ENCODE results near the gene EYS.

Gene EYS

GRCh38 chr6:64714073-64714472 is 993.0 kb downstream of the EYS start:
- Histone ChIP-seq H3K9me3 (ENCODE audit: control insufficient read depth, low read length) (no peaks in the 10 kb centered on the region), H3K79me2 (no peaks in the 10 kb centered on the region), H3K27me3 (ENCODE audit: control insufficient read depth, insufficient read depth, low read length) (no peaks in the 10 kb centered on the region), H3K9ac (no peak overlapping the region), H3K36me3 (ENCODE audit: control insufficient read depth, insufficient read depth, low read length) (no peaks in the 10 kb centered on the region), H3K4me3 (ENCODE audit: low read depth, low read length) (no peak overlapping the region), H3K27ac (no peak overlapping the region), H2AFZ (no peak overlapping the region), H3K4me1 (no peaks in the 10 kb centered on the region), H3K4me2 (ENCODE audit: low read length) (no peak overlapping the region)
- no peak for TF ChIP-seq CTCF (IDR thresholded peaks at IDR 0.05)

DNA sequence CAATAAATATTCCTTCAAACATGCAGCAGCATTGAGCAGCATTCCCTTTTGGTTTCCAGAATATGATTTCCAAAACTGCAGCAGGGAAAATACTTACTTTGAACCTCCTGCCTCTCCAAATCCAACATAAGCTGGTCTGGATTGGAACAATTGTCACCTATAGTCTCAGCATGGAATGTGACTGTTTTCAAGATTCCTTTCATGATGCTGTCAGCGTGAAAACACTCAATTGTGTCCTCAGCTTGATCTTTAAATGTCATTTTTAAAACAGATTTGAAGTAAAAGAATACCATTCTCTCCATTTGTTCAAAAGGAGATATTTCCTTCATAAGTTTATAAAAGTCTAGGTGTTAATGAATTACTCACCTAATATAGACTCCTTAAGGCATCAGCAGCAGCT is 993.9 kb downstream of the EYS start:
- H3K4me3 ChIP-seq (ENCODE audit: low read depth, low read length), result no peak overlapping the region
- no peak overlapping the region for H3K9ac ChIP-seq
- H2AFZ ChIP-seq, result no peak overlapping the region
- no peaks in the 10 kb centered on the region for H3K36me3 ChIP-seq (ENCODE audit: control insufficient read depth, insufficient read depth, low read length)
- no peak overlapping the region for H3K4me2 ChIP-seq (ENCODE audit: low read length)
- H3K27me3 ChIP-seq (ENCODE audit: control insufficient read depth, insufficient read depth, low read length), result no peaks in the 10 kb centered on the region
- H3K9me3 ChIP-seq (ENCODE audit: control insufficient read depth, low read length), result no peaks in the 10 kb centered on the region
- no peak for TF ChIP-seq CTCF (IDR thresholded peaks at IDR 0.05)
- H3K79me2 ChIP-seq, result no peaks in the 10 kb centered on the region
- no peaks in the 10 kb centered on the region for H3K4me1 ChIP-seq
- H3K27ac ChIP-seq, result no peak overlapping the region

GRCh38 chr6:64712606-64713005 is 994.4 kb downstream of the EYS start:
- no peaks in the 10 kb centered on the region for H3K4me1 ChIP-seq
- H3K27me3 ChIP-seq (ENCODE audit: control insufficient read depth, insufficient read depth, low read length), result no peaks in the 10 kb centered on the region
- no peak overlapping the region for H3K4me3 ChIP-seq (ENCODE audit: low read depth, low read length)
- no peak overlapping the region for H2AFZ ChIP-seq
- no peaks in the 10 kb centered on the region for H3K36me3 ChIP-seq (ENCODE audit: control insufficient read depth, insufficient read depth, low read length)
- no peaks in the 10 kb centered on the region for H3K79me2 ChIP-seq
- H3K27ac ChIP-seq, result no peak overlapping the region
- H3K4me2 ChIP-seq (ENCODE audit: low read length), result no peak overlapping the region
- H3K9ac ChIP-seq, result no peak overlapping the region
- TF ChIP-seq CTCF (IDR thresholded peaks at IDR 0.05), result no peak
- H3K9me3 ChIP-seq (ENCODE audit: control insufficient read depth, low read length), result no peaks in the 10 kb centered on the region

- Histone ChIP-seq H3K4me3 (ENCODE audit: low read depth, low read length) (no peak overlapping the region), H2AFZ (no peak overlapping the region), H3K27ac (no peak overlapping the region), H3K4me1 (no peaks in the 10 kb centered on the region), H3K79me2 (no peaks in the 10 kb centered on the region), H3K27me3 (ENCODE audit: control insufficient read depth, insufficient read depth, low read length) (no peaks in the 10 kb centered on the region), H3K9me3 (ENCODE audit: control insufficient read depth, low read length) (no peaks in the 10 kb centered on the region), H3K4me2 (ENCODE audit: low read length) (no peak overlapping the region), H3K9ac (no peak overlapping the region), H3K36me3 (ENCODE audit: control insufficient read depth, insufficient read depth, low read length) (no peaks in the 10 kb centered on the region)
- no peak for TF ChIP-seq CTCF (IDR thresholded peaks at IDR 0.05)
Observed at GRCh38 chr6:64703922-64704321, 1003.1 kb downstream of the EYS start.

DNA sequence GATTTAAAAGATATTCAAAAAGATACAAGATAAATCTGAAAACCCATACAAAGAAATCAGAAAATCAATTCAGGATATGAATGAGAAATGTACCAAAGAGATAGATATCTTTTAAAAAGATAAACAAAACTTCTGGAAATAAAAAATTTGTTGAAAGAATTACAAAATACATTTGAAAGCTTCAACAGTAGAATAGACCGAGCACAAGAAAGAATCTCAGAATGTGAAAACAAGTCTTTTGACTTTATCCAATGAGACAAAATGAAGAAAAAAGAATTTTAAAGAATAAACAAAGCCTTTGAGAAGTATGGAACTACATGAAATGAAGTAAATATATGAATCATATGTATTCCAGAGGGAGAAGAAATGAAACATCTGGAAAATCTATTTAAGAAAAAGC is 1011.0 kb downstream of the EYS start:
- Histone ChIP-seq H3K36me3 (ENCODE audit: control insufficient read depth, insufficient read depth, low read length) (no peaks in the 10 kb centered on the region), H2AFZ (no peak overlapping the region), H3K9me3 (ENCODE audit: control insufficient read depth, low read length) (no peaks in the 10 kb centered on the region), H3K4me1 (no peaks in the 10 kb centered on the region), H3K4me3 (ENCODE audit: low read depth, low read length) (no peak overlapping the region), H3K9ac (no peak overlapping the region), H3K4me2 (ENCODE audit: low read length) (no peak overlapping the region), H3K79me2 (no peaks in the 10 kb centered on the region), H3K27me3 (ENCODE audit: control insufficient read depth, insufficient read depth, low read length) (no peaks in the 10 kb centered on the region), H3K27ac (no peak overlapping the region)
- TF ChIP-seq CTCF (IDR thresholded peaks at IDR 0.05), result no peak

Measured in parathyroid adenoma (tissue), 2 donors.